ENCODE data around the gene METTL1.

METTL1 gene

DNA sequence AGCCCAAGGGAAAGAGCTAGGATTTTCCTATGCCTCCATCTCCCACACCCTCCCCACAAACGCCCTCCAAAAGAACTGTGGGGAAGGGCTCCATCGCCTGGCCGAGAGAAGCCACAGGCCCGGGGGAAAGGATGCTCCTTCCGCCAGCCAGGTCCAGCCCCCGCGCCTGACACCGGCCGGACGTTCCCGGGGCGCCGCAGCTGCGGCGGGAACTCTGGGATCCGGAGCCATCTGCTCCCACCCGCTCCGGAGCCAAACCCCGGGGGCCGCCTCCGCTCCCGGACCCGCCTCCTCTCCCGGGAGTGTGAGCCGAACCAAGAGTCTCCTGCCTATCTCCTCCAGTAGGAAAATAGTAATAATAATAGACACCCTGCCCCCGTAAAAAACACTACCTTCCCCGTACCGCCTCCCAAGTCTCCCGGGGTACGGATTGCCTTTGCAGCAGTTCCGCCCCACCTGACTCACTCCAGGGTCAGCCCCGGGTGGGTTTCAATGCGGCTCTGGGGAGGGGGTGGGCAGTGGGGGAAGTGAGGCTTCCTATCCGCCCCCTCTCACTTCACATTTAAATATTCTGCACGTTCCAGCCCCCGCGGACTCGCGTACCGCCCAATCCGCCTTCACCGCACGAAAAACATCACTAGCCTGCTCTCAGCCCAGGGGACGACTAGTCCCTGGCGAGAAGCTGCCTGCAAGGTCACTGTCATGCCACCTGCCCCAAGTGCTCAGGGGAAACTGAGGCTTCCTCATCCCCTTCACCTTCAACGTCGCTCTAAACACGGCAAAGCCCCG is 35.8 kb downstream of the METTL1 start:
- DNase-seq: peak; percentile 88

DNA sequence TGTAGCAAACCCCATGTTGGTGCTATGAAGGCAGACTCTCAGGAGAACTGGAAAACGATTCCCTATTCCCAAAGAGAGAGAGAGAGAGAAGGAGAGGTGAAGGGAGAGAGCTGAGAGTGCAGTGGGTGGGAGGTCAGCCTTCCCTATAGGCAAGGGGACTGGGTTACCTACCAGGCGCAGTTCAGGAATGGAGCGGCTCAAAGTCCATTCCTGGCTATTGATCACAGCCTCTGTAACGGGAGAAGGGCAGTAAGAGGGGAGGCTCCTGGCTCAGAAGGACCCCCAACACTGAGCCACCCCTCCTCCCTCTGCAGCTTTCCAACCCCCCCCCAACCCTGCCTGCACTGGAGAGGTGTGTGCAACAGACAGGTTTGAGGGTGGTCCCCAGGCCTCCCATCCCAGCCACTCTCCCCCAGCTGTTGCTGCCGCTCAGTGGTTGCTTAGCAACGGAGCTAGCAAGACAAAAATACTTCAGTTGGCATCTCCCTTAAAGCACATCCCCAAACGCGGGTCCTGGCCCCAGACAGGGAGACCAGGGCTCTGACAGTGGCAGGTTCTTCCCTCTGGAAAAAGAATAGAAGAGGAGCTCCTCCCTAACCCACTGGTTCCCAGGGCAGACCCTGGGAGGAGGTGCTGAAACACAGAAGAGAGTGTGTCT is 36.6 kb downstream of the METTL1 start:
- DNase-seq: peak; percentile 81

DNA sequence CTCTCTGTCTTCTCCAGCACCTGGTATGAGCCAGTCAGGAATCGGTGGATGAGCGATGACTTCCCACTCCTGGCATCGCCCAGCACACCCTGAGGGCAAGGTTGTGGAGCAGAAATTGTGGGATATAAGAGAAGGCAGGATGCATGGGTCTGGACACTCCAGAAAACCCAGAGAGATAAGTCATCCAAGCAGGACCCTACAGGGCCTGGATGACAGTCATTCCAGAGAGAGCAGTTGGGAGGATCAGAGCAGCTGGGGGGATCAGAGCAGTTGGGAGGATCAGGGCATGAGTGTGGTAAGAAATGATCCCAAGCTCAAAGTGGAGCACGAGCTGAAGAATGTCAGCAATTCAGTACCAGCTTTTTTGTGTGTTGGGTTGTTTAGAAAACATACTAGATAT is 37.3 kb downstream of the METTL1 start:
- no peak for DNase-seq

DNA sequence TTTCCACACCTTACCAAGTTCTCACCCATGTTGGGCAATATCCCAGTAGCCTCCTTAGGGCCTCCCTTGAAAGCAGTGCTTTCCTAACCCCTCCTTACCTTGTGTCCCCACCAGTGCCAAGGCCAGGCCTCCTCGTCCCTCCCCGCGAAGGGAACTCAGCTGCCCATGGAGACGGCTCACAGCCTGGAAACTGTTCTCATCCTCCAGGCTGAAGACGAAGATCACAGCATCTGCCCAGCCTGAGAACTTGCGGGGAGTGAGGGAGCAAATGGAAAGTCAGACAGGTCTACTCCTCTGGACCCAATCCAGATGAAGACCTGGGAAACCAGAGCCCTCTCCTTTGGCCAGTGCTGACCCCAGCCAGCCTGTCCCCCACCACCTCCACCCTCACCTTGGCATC is 38.0 kb downstream of the METTL1 start:
- DNase-seq: no peak

DNA sequence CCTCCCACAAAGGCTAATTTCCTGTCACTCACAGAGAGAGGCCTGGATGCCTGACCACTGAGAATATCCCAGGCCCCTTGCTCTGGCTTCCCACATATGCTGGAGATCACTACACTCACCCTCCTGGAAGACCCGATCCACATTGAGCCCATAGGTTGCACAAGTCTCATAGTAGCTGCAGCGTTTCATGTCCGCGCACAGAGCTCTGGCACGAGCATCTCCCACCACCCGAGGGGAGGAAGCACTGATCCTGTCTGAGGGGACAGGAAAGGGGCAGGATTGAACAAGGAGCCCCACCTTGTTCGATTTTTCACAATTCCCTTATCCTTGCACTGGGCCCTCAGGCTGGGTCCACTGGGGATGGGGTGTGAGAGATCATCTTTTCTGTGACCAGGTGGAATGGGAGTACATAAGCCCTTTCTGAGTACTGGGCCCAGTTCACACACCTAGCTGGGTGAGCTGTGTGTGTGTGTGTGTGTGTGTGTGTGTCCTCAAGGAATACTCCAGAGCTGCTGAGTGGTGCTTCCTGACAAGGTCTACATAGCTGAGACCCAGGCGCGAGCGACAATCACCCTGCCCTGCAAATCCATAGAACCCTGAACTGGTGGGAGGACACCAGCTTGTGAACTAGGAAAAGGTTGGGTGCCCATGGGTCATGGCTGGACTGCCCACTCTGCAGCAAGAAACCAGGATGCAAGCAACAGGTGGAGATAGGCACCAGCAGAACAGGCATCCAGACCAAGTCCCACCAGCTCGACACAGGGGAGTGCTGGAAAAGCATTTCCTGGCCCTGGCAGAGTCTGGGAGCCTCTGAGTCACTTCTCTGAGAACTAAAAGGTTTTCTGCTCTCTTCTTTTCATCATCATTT is 38.9 kb downstream of the METTL1 start:
- DNase-seq: no peak

DNA sequence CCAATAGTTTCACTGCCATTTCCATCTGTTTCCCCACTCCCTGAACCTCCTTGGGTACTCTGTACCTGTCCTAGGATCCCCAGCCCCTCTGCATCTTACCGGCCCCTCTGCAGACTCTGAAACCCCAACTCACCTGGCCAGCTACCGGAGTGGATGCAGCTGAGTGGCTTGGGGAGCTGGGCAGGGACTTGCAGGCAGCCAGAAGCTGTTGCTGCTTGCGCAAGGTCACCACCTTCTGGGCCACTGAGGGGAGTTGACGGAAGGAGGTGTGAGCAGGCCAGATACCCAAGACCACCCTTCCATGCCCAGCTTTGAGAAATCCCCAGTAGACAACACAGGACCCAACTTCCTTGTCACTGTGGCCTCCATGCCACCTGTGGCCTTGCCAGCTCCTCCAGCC is 39.6 kb downstream of the METTL1 start:
- no peak for DNase-seq

DNA sequence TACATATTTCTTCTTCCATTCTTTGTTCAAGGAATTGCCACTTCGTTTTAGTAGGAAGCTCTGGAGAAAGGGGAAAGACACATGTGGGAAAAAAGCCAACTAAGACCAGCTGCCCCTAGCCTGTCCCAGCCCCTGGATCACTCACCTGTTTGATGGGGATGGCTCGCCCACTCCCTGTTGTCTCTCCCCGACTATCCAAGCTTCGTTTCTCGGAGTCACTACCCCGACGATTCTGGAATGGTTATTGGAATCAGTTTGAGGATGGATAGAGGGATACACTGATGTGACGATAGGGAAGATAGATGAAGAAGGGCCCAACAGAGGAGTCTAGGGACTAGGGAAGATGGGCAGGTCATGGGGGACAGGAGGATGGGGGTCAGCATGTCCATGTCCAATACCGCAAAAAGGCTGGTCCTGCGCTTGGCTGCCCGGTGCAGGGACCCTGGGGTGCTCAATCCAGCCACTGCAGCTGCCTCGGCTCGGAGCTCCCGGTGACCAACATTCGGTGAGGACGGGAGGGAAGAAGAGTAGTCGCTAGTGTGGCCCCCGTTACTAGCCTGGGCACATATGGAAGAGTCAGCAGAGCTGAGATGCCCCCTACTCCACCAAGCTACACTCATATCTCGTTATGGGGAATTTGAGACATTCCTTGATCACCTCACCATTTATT is 40.4 kb downstream of the METTL1 start:
- DNase-seq: no peak

DNA sequence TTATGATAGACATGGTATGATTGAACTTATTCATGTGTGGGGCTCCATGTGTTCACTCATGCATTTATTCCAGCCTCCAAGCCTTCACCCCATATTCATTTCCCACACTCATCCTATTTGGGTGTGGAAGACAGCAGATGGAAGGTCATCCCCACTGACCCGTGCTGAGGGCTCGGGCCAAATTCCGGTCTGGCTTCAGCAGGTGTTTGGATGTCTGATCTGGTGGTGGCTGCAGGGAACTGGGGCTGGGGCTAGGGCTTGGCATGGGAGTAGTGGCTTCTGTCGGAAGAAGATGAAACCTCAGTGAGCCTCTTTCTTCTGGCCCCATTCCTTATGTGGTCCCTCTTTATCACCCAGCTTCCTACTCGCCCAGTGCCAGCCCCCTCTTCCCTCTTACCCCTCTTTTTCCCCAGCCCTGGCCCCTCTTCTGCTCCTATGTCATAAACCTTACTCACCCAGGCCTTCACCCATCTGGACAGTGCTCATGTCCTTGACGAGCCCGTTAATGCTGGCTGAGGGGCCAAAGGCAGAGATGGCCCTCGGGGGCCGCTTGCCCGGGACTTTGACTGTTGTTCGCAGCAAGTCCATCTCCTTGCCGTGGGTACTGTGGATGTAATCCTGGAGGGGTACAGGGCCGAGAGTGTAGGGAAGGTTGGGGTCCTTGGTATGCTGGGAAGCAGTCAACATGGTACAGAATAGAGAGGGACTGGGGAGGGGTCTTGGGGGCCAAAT is 41.4 kb downstream of the METTL1 start:
- no peak for DNase-seq

DNA sequence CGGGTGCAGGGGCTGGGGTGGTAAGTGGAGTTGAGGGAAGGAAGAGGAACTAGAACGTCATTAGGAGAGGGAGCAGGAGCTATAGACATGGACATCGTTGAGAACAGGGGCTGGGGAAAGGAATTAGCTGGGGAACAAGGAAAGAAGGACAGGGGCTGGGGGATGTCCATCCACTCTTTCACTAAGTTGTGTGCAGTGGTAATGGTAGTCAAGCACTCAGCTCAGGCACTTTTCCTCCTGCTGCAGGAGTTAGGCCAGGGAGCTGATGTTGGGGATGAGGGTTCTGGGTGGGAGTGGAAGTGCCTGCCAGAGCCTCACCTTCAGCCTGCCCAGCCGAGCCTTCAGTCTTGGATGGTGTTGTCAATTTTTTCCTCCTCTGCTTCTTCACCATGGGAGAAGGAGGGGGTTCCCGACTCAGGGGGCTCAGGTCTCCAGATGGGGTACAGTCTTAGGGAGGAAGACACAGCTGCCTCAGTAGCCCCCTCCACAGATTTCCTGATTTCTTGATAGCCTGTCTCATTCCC is 42.5 kb downstream of the METTL1 start:
- DNase-seq: no peak

DNA sequence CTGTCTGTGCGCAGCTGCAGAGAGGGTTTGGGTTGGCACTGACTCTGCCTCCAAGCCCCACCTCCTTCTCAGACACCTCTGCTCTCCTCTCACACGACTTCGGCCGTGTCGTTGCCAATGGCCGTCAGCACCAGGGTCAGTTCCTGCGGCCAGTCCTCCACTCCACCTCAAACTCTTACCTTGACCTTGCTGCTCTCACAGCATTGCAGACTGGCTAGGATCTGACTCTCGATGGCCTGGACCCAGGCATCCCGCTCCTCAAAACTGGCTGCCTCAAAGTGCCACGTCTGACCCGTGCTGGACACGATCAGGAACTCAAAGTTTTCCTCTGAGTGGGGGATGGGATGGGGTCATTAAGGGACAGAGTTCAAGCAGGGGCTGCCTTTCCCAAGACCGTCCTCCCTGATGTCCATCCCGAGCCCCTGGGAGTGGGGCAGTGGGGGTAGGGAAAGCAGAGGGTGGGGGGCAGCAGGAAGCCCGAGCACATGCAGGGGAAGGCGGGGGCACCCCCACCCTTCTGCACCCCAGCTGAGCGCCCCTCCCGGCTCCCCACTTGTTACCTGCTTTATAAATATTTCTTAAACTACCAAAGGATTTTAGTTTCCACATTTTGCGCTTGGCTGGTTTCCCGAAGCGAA is 44.0 kb downstream of the METTL1 start:
- DNase-seq: peak; percentile 74

DNA sequence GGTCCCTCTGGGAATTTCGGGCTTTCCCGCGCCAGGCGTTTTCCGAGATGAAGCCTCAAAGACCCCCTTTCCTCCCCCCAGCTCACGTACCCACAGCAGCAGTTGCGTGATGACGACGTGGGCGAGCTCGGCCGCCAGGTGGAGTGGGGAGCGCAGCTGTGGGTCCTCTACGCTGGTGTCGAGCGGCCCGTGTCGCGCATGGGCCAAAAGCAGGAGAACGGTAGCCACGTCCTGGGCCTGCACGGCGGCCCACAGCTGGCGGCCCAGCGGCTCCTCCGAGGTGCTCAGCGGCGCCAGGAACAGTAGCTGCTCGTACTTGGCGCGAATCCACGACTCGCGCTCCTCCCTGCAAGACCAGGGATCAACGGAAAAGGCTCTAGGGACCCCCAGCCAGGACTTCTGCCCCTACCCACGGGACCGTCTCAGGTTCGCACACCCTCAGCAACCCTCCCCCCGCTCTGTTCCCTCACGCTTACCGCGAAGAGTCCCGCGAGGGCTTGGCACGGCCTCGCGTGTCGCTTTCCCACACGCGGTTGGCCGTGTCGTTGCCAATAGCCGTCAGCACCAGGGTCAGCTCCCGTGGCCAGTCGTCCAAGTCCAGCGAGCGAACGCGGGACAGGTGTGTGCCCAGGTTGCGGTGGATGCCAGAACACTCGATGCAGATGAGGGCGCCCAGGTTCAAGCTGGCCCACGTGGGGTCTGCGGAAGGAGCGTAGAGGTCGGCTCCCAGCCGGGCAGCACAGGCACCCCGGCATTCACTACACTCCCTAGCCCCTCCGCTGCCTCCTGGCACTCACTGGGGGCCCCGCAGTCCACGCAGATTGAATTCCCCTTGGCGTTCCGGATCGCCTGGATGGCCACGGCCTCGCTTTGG is 44.8 kb downstream of the METTL1 start:
- DNase-seq: peak; percentile 92

DNA sequence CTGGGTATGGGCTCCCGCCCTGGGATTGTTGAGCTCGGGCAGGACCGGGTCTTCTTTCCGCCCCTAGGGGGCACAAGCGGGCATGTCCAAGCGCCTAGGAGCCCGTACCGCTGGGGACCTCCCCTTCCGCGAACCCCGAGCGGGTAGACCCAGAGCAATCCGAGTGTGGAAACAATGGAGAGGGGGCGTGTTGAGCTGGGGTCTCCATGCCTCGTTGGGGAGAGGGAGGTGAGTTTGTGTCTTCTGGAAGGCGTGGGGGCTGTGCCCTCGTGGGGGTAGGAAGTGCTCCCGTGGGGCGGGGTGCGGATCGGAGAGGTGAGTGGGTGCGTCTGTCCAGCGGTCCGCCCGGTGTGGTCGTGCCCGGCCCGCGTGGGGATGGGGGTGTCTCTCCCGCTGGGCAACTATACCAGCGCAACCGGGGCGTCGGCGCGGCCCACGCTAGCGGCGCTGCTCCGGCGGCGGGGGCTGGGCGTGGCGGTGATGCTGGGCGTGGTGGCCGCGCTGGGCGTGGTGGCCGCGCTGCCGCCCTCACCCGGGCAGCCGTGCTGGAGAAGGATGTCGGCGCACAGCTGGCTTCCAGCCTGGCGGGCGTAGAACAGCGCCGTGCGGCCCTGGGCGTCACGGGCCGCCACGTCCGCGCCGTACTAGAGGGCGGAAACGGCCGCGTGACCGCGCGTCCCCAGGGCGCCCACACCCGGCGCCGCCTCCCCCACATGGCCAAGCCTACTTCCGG is 45.6 kb downstream of the METTL1 start:
- DNase-seq: peak; percentile 97

DNA sequence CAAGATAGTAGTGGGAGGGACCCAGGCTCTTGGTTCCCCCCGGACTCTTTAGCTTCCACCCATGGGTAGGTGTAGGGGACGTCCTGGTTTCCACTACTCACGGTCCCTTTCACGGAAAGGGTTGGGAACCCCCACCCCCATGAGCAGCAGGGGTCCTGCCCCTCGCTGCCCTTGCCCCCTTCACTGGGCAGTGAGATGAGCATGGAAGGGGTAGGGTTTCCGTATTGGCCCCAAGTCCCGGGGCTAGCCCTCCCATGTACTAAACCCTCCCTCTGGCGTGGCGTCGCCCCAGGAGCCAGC is 46.1 kb downstream of the METTL1 start:
- no peak for DNase-seq

DNA sequence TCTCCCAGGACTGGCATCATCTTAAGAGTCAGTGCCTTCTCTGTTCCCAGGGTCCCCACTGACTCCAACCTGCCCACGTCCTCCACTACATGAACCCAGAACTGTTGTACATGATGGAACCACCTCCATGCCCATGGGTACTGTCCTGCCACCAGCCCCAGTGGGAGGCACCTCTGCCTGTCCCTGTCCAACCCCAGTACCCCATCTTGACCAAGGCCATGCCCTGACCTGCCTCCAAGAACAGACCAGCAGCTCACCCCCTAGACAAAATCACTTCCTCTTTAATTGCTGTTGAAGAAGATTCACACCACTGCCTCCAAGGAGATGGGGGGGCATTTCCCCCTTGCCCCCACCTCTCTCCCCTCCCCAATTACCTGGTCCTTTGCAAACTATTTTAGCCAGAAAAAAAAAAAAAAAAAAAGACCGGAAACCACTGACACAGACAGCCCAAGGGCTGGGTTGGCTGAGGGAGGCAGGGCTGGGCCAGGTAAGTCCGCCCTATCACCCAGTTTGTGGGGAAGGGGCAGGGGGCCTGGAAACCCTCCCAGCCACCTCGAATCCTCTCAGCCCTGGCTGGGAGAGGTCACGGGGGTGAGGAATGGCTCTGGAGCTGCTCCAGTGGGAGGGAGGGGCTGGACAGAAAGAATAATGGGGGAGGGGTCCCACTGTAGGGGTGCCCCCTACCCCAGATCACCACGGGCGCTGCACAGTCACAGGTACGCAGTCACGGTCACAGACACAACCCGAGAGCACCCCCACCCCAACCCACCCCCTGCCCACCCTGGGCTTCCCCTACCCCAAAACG is 46.8 kb downstream of the METTL1 start:
- no peak for DNase-seq

DNA sequence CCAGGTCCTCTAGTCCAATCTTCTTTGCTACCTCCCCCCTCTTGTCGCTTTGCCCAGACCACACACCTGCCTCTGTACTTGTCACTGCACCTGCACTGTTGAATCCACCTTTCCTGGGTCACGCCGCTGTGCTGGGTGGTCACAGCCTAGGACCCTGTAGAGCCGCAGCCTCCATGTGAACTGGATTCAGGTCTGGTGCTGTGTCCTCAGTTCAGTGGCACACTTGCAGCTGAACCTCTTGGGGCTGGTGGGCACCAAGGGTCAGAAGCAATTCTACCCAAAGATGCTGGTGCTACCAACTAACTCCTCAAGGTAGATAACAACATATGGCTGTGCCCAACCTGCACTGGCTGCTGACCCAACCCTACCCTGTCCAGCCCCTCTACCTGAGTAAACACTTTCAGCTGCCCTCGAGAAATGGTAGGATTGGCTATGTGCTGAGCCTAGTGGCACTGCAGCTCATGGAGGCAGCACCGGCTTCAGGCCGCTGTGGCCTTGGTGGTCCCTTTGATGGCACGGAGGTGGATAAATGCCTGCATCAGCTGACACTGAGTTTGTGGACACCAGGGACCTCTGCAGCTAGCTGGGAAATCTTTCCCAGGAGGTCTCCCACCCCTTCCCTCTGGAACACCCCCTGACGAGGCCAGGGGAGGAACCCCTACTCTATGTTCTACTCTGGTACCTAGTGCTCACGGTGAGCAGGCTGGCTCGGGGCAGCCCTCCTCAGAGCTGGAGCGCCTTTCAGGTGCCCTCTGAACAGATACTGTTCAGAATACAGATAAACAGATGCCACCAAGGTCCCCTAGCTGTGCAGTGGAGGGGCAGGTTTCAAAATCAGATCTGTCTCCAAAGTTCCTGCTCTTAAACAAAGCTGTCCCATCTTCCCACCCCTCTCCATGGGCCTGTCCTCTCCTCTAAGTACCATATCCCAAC is 47.6 kb downstream of the METTL1 start:
- no peak for DNase-seq

DNA sequence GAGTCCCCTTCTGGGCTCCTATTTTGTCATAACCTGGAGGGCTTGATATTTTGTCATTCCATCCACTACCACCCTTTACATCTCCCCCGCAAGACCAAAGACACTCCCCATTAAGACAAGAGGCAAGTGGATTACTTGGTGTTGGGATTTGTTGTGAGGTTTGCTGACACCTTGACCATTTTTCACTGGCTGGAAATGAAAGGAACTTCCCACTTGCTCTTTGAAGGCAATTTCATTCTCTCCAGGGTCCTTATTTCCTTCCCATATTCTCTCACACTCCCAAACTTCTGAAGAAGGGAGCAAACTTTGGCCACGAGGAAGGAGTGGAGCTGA is 48.3 kb downstream of the METTL1 start:
- DNase-seq: no peak

DNA sequence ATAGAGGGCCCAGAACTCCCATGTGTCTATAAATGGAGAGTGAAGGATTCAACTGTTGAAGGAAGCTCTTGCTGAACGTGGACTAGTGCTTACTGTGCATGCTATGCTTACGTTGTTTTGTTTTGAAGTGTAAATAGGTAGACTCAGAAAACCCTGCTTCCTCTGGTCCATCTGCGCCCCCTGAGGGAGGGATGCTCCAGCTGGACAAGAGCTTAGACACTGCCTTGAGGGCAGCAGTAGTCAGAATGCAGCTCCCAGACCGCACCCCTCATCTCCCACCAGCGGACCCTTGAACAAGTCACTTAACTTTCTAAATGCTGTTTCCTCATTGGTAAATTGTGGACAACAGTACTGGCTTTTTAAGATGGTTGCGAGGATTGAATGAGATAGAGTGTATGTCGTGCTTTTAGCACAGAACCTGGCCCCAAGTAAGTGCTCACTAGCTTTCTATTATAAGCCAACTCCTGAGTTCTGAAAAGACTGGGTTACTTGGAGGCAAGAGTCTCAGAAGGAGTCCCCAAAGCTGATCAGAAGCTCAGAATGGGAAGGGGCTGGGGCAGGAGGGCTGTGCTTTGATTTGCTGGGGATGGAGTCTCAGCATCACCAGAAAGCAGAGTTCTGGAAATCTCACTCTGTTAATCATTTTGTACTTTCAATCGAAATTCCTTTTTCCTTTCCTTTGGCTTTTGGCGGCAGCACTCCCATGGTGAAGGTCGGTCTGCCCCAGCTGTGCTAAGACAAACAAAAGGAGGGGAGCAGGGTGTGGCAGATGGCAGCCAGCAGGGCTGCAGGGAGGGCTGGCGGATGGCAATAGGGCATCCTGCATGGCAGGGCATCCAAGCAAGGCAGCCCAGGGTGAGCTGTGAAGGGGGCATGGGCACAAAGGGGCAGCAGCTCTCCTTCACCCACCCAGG is 48.9 kb downstream of the METTL1 start:
- DNase-seq: no peak

Measured in DMS53 (cell line).